IMR-90 (cell line): Measurements from ENCODE around the gene IL18BP. TPM values are rescaled to one million over a fixed set of nuclear protein-coding genes. Genes with fewer than 3 reads are reported as not detected.

Source experiments
- ATAC-seq: fragments of 200-7000 bp; cut with Tn5 transposase; 2 replicates; pipeline ENCODE4 v1.9.1; 2020; ENCODE audit warnings: low read depth, mild to moderate bottlenecking, moderate library complexity
- BruUV-seq: library from RNA; stranded (reverse); fragments of 400-500 nt; replicated peaks from 2 replicates; lab custom pipeline; 2021; lab: Mats Ljungman, UMichigan
- CTCF ChIA-PET: fragments of 300-600 bp; formaldehyde crosslinking; extraction: SDS; loops from one replicate; lab custom pipeline; 2021; ENCODE audit warnings: antibody characterized with exemption; lab: Yijun Ruan, JAX
- POLR2A ChIA-PET: fragments of 300-600 bp; sonication (Branson Sonifier 250); formaldehyde crosslinking; loops from one replicate; lab custom pipeline; 2022; ENCODE audit warnings: antibody characterized with exemption; ENCODE audit not compliant: unreplicated experiment; lab: Charles Lee
- DNase-seq: peaks from one replicate; pipeline ENCODE4 v3.0.0; 2013
- H2AFZ ChIP-seq: replicated peaks from 2 replicates; pipeline ENCODE3; 2013; ENCODE audit warnings: low read length, mild to moderate bottlenecking; ENCODE audit not compliant: poor library complexity
- H2AK5ac ChIP-seq: 2 replicates; pipeline ENCODE4 v1.6.1; 2013; ENCODE audit warnings: low read depth, low read length, inconsistent platforms
- H2AK9ac ChIP-seq: replicated peaks from 2 replicates; pipeline ENCODE3; 2013; ENCODE audit warnings: mild to moderate bottlenecking, low read depth, low read length, moderate library complexity; ENCODE audit not compliant: poor library complexity
- H2BK120ac ChIP-seq: 2 replicates; pipeline ENCODE4 v1.6.1; 2013; ENCODE audit warnings: low read depth, low read length, inconsistent platforms
- H2BK15ac ChIP-seq: 3 replicates; pipeline ENCODE4 v1.6.1; 2013; ENCODE audit warnings: low read depth, low read length, inconsistent platforms
- H2BK20ac ChIP-seq: 2 replicates; pipeline ENCODE4 v1.6.1; 2013; ENCODE audit warnings: low read depth, mild to moderate bottlenecking, inconsistent platforms, low read length, moderate library complexity
- H2BK5ac ChIP-seq: 2 replicates; pipeline ENCODE4 v1.6.1; 2013; ENCODE audit warnings: mild to moderate bottlenecking, low read depth, low read length, inconsistent platforms; ENCODE audit not compliant: poor library complexity, severe bottlenecking
- H3K14ac ChIP-seq: replicated peaks from 2 replicates; pipeline ENCODE4 v1.6.1; 2013; ENCODE audit warnings: low read depth, low read length, inconsistent platforms
- H3K18ac ChIP-seq: 2 replicates; pipeline ENCODE4 v1.6.1; 2013; ENCODE audit warnings: low read depth, low read length, control low read depth
- H3K23ac ChIP-seq: 2 replicates; pipeline ENCODE4 v1.6.1; 2013; ENCODE audit warnings: low read depth, low read length, inconsistent platforms
- H3K27ac ChIP-seq: 2 replicates; pipeline ENCODE4 v1.5.1; 2013; ENCODE audit warnings: mild to moderate bottlenecking, control low read depth, low read length; ENCODE audit not compliant: insufficient read depth
- H3K27me3 ChIP-seq: 2 replicates; pipeline ENCODE4 v1.6.1; 2013; ENCODE audit warnings: low read length; ENCODE audit not compliant: control insufficient read depth, insufficient read depth
- H3K36me3 ChIP-seq: 2 replicates; pipeline ENCODE4 v1.6.1; 2013; ENCODE audit warnings: low read length, mixed read lengths; ENCODE audit not compliant: control insufficient read depth, insufficient read depth
- H3K4ac ChIP-seq: 2 replicates; pipeline ENCODE4 v1.6.1; 2013; ENCODE audit warnings: low read depth, low read length, inconsistent platforms
- H3K4me1 ChIP-seq: 2 replicates; pipeline ENCODE4 v1.6.1; 2013; ENCODE audit warnings: low read length, mixed read lengths; ENCODE audit not compliant: control insufficient read depth, insufficient read depth
- H3K4me2 ChIP-seq: 2 replicates; pipeline ENCODE4 v1.6.1; 2013; ENCODE audit warnings: low read depth, mild to moderate bottlenecking, control low read depth, low read length, moderate library complexity
- H3K4me3 ChIP-seq: 2 replicates; pipeline ENCODE4 v1.5.1; 2013; ENCODE audit warnings: low read depth, mild to moderate bottlenecking, control low read depth, low read length, moderate library complexity; ENCODE audit not compliant: insufficient read depth
- H3K56ac ChIP-seq: 2 replicates; pipeline ENCODE4 v1.6.1; 2013; ENCODE audit warnings: low read length, inconsistent platforms; ENCODE audit not compliant: insufficient read depth; ENCODE audit errors: extremely low read depth
- H3K79me1 ChIP-seq, 2 experiments: 2 replicates each; pipeline ENCODE4 v1.6.1; 2013; ENCODE audit warnings: low read length in 2 of 2, inconsistent platforms in 1 of 2, low read depth in 1 of 2
- H3K9ac ChIP-seq: 2 replicates; pipeline ENCODE4 v1.6.1; 2013; ENCODE audit warnings: low read depth, low read length, control low read depth
- H3K9me1 ChIP-seq: 2 replicates; pipeline ENCODE4 v1.6.1; 2013; ENCODE audit warnings: low read length, inconsistent platforms; ENCODE audit not compliant: insufficient read depth
- H3K9me3 ChIP-seq: 2 replicates; pipeline ENCODE4 v1.6.1; 2013; ENCODE audit warnings: low read length; ENCODE audit not compliant: control insufficient read depth, insufficient read depth
- H4K20me1 ChIP-seq: 2 replicates; pipeline ENCODE4 v1.6.1; 2013; ENCODE audit warnings: low read length, inconsistent platforms; ENCODE audit not compliant: insufficient read depth
- H4K5ac ChIP-seq: 2 replicates; pipeline ENCODE4 v1.6.1; 2013; ENCODE audit warnings: mild to moderate bottlenecking, low read depth, low read length, control low read depth
- H4K8ac ChIP-seq, 2 experiments: 2 replicates each; pipeline ENCODE4 v1.6.1; 2013; ENCODE audit warnings: low read depth in 2 of 2, low read length in 2 of 2, control low read depth in 1 of 2, inconsistent platforms in 1 of 2
- H4K91ac ChIP-seq: 2 replicates; pipeline ENCODE4 v1.6.1; 2013; ENCODE audit warnings: low read depth, low read length, inconsistent platforms; ENCODE audit not compliant: insufficient read depth
- BHLHE40 ChIP-seq: fragments of 150-350 bp; IDR thresholded peaks from 2 replicates; pipeline ENCODE4 v1.6.1; 2016; ENCODE audit warnings: mild to moderate bottlenecking, low read depth, low read length
- CEBPB ChIP-seq: IDR thresholded peaks from 2 replicates; pipeline ENCODE4 v1.6.1; 2012; ENCODE audit warnings: low read depth, low read length, improper control_type of control experiment
- CHD1 ChIP-seq: IDR thresholded peaks from 2 replicates; pipeline ENCODE4 v1.6.1; 2012; ENCODE audit warnings: low read depth, low read length, improper control_type of control experiment
- FOS ChIP-seq: fragments of 150-350 bp; IDR thresholded peaks from 2 replicates; pipeline ENCODE4 v1.6.1; 2016; ENCODE audit warnings: low read depth, low read length
- MAFK ChIP-seq: IDR thresholded peaks from 2 replicates; pipeline ENCODE4 v1.6.1; 2012; ENCODE audit warnings: low read depth, low read length, improper control_type of control experiment
- MAZ ChIP-seq: IDR thresholded peaks from 2 replicates; pipeline ENCODE4 v1.6.1; 2012; ENCODE audit warnings: low read depth, mild to moderate bottlenecking, low read length, improper control_type of control experiment, moderate library complexity, borderline replicate concordance
- MXI1 ChIP-seq: IDR thresholded peaks from 2 replicates; pipeline ENCODE4 v1.6.1; 2012; ENCODE audit warnings: low read depth, mild to moderate bottlenecking, low read length, moderate library complexity, borderline replicate concordance
- POLR2A ChIP-seq: IDR thresholded peaks from 2 replicates; pipeline ENCODE4 v1.6.1; 2012; ENCODE audit warnings: mild to moderate bottlenecking, low read depth, low read length
- RAD21 ChIP-seq: IDR thresholded peaks from 2 replicates; pipeline ENCODE4 v1.6.1; 2012; ENCODE audit warnings: low read length, improper control_type of control experiment
- RCOR1 ChIP-seq: IDR thresholded peaks from 2 replicates; pipeline ENCODE4 v1.6.1; 2012; ENCODE audit warnings: mild to moderate bottlenecking, low read length, improper control_type of control experiment; ENCODE audit not compliant: insufficient replicate concordance
- RFX5 ChIP-seq: IDR thresholded peaks from 2 replicates; pipeline ENCODE4 v1.8.0; 2012; ENCODE audit warnings: low read depth, mild to moderate bottlenecking, low read length, moderate library complexity
- SMC3 ChIP-seq: fragments of 150-350 bp; IDR thresholded peaks from 2 replicates; pipeline ENCODE4 v1.6.1; 2016; ENCODE audit warnings: low read depth, mild to moderate bottlenecking, antibody characterized with exemption, low read length, moderate library complexity
- WGBS, 2 experiments: methylation state at CpG; one replicate each; pipeline versions ENCODE4 v1.1.5 to v1.1.7; 2013; ENCODE audit warnings: missing lambda C conversion rate in 2 of 2; ENCODE audit not compliant: insufficient read length in 1 of 2; ENCODE audit errors: extremely low coverage in 2 of 2; 5-methylcytosine and 5-hydroxymethylcytosine counted together
- dilution Hi-C: fragments of 300-500 bp; cut with HindIII; formaldehyde crosslinking; loops from one replicate; pipeline ENCODE4 v1.14.3; 2018; ENCODE audit warnings: low sequenced_read_pairs; ENCODE audit not compliant: unreplicated experiment
- in situ Hi-C: fragments of 300-500 bp; cut with MboI; formaldehyde crosslinking; loops from 3 replicates; pipeline ENCODE4 v1.14.3; 2019; ENCODE audit warnings: low sequenced_read_pairs, inconsistent platforms, mixed read lengths
- intact Hi-C: fragments of 100-400 bp; cut with micrococcal nuclease; formaldehyde crosslinking; loops from 2 replicates; pipeline ENCODE4 v1.10.0; 2022
- polyA plus RNA-seq, 3 experiments: library from polyadenylated mRNA; depleted of rRNA; stranded (reverse); fragments of >200 nt; gene quantifications; 2 replicates each; pipeline ENCODE4 v1.2.3, GENCODE V29; 2012; ENCODE audit warnings: low replicate concordance in 1 of 3
- total RNA-seq: library from RNA; depleted of rRNA; stranded (reverse); fragments of >200 nt; gene quantifications from 2 replicates; pipeline ENCODE4 v1.2.3, GENCODE V29; 2012
- TF ChIP-seq, protein P1 (sequence below): fragments of 150-350 bp; IDR thresholded peaks from 2 replicates; pipeline ENCODE4 v1.6.1; 2016; ENCODE audit warnings: low read depth, mild to moderate bottlenecking, low read length, moderate library complexity, borderline replicate concordance
- TF ChIP-seq, protein P2 (sequence below): conservative IDR thresholded peaks from 2 replicates; pipeline ENCODE4 v1.5.1; 2012; ENCODE audit warnings: mild to moderate bottlenecking, low read depth, low read length, improper control_type of control experiment

Gene IL18BP
- total and polyA plus RNA-seq, 2 of the 4 experiments (the other 2 are of a cell fraction), result 0.90 to 3.2 TPM

DNA sequence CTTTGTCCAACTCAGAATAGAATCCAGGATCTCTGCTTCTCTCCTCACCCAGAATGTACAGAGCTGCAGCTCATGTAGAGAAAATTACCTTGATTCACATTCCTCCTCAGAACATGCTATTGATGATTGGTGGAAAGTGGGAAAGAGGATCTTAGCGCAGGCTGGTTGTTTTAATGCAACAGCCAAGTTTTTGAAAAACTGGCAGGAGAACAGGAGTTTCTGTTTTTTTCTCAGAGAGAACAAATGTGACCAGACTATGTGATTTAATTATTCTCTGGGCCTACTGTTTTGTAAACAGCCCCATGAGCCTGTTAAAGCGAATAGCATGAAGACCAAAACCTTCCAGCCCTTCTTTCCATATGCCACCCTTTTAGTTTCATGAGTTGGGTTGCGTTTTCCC is 19.1 kb upstream of the IL18BP start:
- Histone ChIP-seq H3K4ac (no peak overlapping the region), H4K8ac (no peak overlapping the region), H2AK9ac (no peak overlapping the region), H2AK5ac (no peak overlapping the region), H4K5ac (no peak overlapping the region), H3K4me1 (peaks cover 8% of the 10 kb centered on the region), H2BK15ac (no peak overlapping the region), H3K4me3 (no peak overlapping the region), H2BK5ac (no peak overlapping the region), H3K14ac (no peak overlapping the region), H2AFZ (no peak overlapping the region), H2BK120ac (no peak overlapping the region), H3K36me3 (peaks cover 5% of the 10 kb centered on the region), H3K4me2 (no peak overlapping the region), H3K9ac (no peak overlapping the region), H3K9me3 (no peaks in the 10 kb centered on the region), H2BK20ac (no peak overlapping the region), H3K27ac (no peak overlapping the region), H3K18ac (no peak overlapping the region), H3K9me1 (peaks cover 4% of the 10 kb centered on the region; the same call in 1 of the 2 replicates), H3K79me1 (peaks cover 16 to 41% of the 10 kb centered on the region in 2 experiments; a peak in 3 of 4 replicates), H3K56ac (no peak overlapping the region), H3K23ac (no peak overlapping the region), H4K91ac (no peak overlapping the region), H3K27me3 (no peaks in the 10 kb centered on the region), H4K20me1 (peaks cover 11% of the 10 kb centered on the region; the same call in 1 of the 2 replicates)
- intact Hi-C loops, result no loop called here
- dilution Hi-C loops, result no loop called here
- ATAC-seq (no peak), DNase-seq (no peak)
- CTCF ChIA-PET, result no interaction called here
- POLR2A ChIA-PET, result no interaction called here
- WGBS, 2 experiments, result no CpG with 5 or more reads among the region's 3 CpGs
- TF ChIP-seq, protein P1, sequence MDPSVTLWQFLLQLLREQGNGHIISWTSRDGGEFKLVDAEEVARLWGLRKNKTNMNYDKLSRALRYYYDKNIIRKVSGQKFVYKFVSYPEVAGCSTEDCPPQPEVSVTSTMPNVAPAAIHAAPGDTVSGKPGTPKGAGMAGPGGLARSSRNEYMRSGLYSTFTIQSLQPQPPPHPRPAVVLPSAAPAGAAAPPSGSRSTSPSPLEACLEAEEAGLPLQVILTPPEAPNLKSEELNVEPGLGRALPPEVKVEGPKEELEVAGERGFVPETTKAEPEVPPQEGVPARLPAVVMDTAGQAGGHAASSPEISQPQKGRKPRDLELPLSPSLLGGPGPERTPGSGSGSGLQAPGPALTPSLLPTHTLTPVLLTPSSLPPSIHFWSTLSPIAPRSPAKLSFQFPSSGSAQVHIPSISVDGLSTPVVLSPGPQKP, result no peak
- no peak for TF ChIP-seq POLR2A
- TF ChIP-seq RFX5, result no peak
- no peak for TF ChIP-seq CHD1
- TF ChIP-seq CEBPB, result no peak
- TF ChIP-seq FOS, result no peak
- no peak for TF ChIP-seq BHLHE40
- no peak for TF ChIP-seq SMC3
- no peak for TF ChIP-seq RCOR1
- no peak for TF ChIP-seq RAD21
- TF ChIP-seq MXI1, result no peak
- no peak for TF ChIP-seq MAZ
- TF ChIP-seq, protein P2, sequence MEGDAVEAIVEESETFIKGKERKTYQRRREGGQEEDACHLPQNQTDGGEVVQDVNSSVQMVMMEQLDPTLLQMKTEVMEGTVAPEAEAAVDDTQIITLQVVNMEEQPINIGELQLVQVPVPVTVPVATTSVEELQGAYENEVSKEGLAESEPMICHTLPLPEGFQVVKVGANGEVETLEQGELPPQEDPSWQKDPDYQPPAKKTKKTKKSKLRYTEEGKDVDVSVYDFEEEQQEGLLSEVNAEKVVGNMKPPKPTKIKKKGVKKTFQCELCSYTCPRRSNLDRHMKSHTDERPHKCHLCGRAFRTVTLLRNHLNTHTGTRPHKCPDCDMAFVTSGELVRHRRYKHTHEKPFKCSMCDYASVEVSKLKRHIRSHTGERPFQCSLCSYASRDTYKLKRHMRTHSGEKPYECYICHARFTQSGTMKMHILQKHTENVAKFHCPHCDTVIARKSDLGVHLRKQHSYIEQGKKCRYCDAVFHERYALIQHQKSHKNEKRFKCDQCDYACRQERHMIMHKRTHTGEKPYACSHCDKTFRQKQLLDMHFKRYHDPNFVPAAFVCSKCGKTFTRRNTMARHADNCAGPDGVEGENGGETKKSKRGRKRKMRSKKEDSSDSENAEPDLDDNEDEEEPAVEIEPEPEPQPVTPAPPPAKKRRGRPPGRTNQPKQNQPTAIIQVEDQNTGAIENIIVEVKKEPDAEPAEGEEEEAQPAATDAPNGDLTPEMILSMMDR, result no peak
- TF ChIP-seq MAFK, result no peak
- no TSS peak for BruUV-seq
- in situ Hi-C loops, result loop anchor here (10.0 kb wide), 1 partner anchor 55 kb away; the partner anchor contains the start of genes RNF121 and XNDC1N
